Right forelimb (tissue), 1 donor: ENCODE measurements around the gene GP9.
"Not testable (repeated sequence)": the region's sequence is repeated elsewhere in the genome, so short reads cannot be mapped to it uniquely, and the experiment has no call there.

Experiments used
- DNase-seq: peaks from one replicate; pipeline ENCODE4 v3.0.0-alpha.2; 2018

The GP9 gene

DNA sequence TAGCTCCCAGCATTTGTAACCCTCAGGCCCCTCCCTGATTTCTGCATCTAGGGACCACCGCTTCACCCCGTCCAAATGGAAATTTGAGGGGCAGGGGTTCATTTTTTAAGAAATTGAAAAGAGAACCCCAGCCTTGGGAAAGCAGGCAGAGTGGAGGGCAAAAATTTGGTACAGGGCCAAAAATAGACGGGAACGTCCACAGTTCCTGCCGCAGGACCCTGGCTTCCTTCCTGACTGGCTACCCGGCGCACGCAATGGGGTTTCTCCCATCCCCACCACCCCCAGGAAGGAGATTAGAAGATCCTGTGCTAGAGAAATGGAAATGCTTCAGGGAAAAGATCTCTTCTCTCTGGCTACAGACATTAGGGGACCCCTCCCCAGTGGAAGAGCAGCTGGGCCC lies 20.9 kb downstream of the GP9 start:
- DNase-seq = no peak

DNA sequence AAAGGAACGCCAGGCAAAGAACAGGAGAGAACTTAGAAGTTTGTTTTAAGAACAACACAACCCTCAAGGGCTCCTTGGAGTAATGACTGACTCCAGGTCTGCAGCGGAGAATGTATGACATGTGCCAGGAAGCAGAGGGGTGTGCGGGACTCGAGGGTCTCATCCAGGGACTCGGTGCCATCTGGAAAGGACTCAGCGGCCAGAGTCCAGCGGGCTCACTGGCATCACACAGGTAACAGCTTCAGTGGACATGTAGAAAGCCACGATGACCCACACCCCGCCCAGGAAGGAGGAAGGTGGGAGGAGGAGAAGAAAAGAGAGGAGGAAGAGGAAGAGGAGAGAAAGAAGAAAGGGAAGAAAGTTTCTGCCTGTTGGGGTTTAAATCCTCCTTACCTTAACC lies 21.4 kb downstream of the GP9 start:
- DNase-seq = no peak

DNA sequence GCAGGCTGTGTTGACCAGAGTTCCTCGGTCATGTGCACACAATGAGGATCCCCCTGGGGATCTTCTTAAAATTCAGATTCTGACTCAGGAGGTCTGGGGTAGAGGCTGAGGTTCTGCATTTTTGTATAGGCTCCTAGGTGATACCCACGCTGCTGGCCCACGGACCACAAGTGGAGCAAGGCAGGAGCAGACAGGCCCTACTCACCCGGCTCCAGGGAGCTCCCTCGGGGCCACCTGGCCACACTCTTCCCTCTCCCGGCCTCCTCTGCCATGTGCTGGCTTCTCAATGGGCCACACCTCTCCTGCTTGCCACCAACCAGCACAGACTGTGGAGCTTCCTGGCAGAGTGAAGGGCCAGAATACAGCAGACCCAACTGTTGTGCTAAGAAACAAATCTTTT lies 23.9 kb downstream of the GP9 start:
- no peak for DNase-seq

DNA sequence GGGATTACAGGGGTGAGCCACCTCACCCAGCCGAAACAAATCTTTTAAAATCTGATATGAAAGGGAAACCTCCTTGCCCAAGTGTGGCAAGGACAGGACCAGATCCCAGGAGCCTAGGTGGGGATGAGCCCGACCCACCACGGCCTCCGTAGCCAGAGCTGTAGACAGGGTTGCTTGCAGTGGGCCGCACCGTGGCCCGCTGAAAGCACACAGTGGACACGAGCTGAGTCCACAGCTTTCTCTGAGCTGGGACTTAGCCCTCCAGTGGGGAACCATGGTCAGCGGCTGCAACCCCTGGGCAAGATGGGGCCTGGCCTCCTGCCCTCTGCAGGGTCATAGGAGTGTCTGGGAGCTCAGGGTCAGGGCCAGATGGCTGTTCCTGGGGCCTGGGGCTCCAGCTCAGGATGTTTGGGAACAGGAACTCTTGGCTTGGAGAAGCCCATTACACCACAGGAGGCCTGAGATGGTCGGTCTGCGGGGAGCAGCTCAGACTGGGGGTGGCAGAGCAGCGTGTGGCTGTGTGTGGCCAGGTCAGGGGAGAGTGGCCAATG lies 24.7 kb downstream of the GP9 start:
- no peak for DNase-seq

DNA sequence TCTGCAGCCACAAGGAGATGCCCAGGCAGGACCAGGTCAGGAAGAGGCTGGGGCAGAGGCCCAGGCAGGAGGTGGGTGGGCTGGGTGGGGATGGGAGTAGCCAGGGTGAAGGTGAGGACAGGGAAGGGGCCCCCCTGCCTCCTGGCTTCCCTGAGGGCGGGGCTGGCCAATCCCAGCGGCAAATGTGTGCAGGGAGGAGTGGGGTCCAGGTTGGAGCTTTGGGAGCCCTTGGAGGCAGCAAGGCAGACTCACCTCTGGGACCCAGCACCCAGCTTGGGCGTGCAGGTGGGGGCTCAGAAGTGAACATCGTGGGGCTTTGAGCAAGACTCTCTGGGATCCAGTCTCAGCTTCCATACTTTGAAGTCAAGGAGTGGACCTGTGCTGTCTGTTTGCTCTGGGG lies 25.2 kb downstream of the GP9 start:
- DNase-seq = no peak

DNA sequence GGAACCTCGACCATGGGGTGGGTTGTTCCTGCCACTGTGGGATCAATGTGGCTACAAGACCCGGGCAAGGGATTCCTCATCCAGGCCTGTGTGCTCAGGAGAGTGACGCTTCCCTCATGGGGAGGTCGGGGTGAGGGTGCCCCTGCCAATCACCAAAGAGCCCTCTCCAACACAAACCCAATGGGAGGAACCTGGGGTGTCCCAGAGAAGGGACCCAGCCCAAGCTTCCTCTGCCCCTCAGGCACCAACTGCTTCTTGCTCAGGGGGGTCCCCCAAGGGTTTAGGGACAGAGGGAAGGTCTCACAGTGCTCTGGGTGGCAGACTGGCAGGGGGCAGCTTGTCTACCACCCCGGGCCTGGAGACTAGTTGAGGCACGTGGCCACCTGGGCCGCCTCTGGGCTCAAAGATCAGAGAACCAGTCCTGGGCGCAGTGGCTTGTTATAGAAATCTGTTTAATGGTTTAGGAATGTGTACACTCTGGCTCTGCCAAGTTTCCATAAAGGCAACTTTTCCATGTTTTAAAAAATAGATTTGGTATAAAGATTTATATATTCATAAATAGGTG lies 26.6 kb downstream of the GP9 start:
- peak; percentile 60 for DNase-seq

DNA sequence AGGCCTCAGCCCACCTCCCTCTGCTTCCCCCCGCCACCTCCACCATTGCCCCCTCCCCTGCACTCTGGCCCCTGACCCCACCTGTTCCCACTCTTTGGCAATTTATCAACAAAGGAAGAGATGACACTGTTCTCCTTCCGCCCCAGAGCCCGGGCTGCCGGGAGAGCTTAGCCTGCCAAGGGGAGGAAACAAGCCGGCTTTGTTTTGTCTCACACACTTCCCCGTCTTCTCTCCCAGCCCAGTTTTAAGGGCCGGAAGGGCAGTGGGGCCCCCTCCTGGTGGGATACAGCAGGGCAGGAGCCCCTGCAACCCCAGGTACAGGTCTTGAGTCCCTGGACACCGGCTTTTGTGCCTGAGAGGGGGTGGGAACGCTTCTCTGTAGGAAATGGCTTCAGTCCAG lies 27.3 kb downstream of the GP9 start:
- DNase-seq = not testable (repeated sequence)

DNA sequence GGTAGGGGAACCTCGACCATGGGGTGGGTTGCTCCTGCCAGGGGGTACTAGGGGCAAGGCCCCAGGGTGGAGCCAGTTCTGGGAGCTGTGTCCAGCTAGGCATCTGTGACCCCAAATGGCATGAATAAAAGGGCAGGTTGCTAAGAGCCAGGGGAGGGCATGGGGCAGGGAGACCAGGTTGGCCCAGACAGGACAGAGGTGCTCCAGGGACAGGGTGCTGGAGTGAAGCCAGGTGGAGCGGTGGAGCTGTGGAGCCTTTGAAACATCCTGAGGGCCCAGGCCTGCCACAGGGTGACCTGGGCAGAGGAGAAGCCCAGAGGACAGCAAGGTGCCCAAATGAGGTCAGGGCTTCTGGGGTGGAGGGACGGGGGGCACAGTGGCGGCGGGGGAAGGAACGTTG lies 27.7 kb downstream of the GP9 start:
- not testable (repeated sequence) for DNase-seq

DNA sequence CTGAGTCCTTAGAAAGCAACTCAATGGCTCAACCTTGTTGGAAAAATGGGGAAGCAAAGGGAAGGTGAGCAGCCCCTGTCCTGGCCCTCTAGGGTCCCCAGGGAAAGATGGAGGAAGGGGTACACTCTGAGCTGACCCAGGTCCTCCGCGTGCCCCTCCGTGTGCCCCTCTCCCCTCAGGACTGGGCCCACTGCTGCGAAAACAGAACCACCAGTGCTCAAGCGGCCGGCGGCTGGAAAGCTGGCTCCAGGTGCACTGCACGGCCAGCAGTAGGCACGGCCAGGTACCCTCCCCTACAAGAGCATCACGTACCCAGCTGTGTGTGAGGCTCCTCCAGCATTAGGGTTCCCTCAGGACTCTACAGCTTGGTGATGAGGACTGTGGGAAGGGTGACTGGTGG lies 34.7 kb downstream of the GP9 start:
- no peak for DNase-seq

DNA sequence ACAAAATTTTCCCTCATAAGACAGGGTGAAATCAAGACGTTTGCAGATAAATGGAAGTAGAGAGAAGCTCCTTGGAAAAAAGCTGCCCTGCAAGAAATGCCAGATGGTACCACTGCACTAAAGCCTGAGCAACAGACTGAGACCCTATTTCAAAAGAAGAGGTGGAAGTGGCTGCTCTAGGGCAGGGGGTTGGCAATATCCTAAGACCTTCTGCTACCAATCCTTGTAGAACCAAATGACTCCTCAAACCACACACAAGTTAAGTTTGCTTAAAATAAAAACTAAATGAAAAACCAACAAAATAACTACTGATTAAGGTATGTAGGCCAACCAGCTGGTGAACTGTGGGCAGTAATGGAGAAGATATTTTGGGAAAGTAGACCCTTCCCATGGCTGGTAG lies 39.7 kb downstream of the GP9 start:
- DNase-seq = no peak

DNA sequence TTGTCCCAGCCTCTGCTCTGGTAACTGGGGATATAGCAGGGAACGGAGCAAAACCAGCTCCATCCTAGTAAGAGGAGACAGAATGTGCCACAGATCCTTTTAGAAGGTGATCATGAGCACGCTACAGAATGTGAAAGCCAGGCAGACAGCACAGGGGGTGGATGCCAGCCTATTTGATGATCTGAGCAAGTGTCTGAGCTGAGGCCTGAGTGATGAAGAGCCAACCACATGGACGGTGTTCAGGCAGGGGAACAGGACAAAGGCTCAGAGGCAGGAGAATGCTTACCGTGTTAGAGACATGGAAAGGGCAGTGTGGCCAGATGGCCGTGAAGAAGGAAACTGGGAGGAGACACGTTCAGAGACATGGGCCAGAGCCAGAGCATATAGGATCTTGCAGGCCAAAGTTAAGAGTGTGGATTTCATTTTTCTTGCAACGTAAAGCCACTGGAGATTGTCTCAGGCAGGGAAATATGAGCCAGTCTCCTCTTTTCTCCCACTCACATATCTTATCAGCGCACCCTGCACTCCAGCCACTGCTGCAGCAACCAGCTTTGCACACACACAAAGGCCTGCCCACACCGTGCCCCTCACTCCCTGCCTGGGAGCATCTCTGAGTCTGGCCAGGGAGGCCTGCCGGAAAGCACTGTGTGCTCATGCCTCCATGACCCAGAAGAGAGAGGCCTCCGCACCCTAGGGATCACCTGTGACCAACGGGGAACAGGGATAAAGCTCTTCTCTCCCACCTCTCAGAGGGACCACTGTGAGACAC lies 41.0 kb downstream of the GP9 start:
- no peak for DNase-seq

DNA sequence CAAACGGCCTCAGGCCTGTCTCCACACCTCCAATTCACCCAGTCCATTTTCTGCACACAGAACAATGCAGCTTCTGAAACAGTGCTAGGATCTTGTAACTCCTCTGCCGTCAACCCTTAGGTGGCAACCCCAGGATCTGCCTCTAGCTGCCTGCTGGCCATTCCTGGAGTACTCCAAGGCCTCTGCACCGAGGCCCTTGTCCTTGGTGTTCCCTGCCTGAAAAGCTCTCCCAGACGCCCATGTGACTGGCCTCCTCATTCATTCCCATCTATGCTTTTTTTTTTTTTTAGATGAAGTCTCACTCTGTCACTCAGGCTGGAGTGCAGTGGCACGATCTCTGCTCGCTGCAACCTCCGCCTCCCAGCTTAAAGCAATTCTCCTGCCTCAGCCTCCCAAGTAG lies 42.7 kb downstream of the GP9 start:
- no peak for DNase-seq

DNA sequence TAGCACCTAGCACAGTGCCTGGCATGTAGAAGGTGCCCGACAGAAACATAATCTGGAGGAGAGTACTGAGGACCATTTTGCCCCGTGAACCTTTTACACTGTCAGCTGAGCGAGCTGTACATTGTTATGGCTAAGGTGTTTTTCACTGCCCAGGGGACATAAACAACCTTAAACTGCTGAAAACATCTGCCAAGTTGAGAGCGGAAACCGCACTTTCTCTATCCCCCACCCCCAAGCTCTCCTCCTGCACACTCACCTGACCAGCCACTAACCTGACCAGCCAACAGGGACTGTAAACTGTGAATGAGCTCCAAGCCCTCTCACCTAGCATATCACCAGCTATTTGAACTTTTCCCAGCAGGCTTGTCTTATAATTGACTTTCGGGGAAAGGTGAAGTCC lies 43.5 kb downstream of the GP9 start:
- DNase-seq = no peak

DNA sequence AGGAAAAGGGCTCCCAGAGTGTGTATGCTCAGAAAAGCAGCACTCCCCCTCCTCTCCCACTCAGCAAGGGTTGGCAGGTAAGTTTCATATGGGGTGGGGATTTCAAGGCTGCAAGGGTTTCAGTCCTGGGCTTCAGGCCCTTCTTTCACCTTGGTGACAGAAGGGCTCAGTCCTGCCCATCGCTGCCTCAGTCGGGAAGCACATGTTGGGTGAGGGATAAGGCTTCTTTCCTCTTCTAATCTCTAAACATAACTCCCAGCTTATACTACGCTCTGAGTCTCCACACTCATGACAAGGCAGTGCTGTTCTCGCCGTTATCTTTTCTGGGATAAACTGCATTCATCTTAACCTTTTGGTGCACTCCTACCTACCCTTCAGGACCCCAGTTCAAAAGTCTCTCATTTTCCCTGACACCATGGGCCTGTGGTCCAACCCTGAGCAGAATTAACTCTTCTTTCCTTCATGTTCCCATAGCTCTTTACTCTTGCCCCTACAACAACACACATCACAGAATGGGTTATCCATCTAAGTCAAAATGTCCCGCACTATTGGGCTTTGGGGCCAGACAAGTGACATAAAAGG lies 44.0 kb downstream of the GP9 start:
- DNase-seq = no peak

DNA sequence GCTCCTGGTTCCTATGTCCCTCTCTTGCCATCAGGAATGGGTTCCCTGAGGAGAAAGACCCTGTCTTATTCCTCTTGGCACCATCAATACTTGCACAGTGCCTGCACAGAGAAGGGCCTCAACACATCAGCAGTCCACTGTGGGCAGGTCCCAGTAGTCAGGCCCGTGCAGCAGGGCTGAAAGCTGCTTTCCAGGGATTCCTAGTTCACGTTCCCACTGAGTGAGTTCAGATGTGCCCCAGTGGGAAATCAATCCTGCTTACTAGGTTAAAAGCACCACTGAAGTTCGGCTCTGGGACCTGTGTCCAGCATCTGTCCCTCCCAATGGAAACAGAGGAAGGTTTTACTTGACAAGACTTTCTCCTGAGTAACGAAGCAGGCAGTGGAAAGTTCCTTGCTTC lies 45.3 kb downstream of the GP9 start:
- no peak for DNase-seq

DNA sequence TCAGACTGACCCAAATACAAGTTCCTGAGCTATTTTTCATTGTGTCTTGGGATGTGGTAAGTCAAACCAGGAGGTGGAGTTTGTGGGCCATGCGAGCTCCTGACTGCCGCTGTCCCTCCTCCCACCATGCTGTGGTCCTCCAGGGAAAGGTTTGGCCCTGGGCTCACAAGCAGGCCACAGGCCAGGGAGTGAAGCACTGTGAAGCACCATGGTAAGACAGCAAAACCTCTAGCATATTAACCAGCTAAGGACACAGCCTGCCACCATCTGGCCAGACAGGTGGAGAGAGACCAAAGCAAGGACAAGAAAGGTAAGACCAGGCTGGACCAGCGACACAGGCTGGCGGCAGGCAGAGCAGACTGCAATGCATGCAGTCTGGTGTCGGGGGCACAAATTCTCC lies 45.7 kb downstream of the GP9 start:
- DNase-seq = no peak

DNA sequence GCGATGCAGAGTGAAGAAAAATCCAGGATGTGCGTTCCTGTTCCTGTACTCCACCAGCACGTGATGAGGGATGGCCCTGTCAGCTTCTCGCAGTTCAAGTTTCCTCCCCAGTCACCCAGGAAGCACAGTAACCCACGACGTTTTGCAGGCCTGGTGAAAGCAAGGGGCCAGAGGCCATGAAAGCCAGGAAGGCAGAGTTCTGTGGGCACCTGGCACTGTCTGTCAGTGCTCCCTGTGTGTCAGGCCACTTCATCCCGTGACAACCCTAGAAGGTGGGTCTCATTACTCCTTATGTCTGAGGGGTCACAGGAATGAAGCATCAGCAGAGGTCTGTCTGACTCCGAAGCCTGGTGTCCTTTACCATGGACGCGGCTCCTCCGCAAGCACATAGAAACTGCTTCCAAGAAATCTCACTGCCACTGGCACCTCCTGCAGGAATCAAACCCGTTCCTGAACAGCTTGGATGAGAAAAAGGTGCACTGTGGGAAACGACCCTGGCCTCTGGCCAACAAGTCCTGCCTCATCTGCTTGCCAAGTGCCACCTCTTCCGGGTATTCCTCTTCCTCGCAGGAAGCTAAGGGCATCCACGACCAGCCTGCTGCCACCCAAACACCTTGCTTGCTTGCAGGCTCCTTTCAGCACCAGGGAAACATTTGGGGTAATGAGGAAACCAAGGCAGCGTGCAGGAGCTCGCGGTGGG lies 46.4 kb downstream of the GP9 start:
- no peak for DNase-seq

DNA sequence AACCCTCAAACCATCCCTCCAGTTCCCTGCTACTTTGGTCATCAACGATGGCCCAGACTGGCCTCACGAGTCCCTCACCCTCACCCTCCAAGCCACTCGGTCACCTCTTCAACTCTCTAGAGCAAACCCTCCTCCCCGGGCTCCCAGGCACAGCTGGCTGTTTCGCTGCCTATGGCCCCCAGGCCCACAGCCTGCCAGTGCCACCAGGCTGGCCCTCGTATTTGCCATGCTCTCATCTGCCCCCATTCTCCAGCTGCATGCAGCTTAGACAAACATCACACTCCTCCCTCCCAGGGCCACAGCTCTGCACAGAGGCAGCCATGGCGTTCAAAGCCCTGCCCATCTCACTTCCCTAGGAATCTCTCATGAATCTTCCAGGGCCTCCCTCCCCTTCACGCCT lies 47.2 kb downstream of the GP9 start:
- no peak for DNase-seq

DNA sequence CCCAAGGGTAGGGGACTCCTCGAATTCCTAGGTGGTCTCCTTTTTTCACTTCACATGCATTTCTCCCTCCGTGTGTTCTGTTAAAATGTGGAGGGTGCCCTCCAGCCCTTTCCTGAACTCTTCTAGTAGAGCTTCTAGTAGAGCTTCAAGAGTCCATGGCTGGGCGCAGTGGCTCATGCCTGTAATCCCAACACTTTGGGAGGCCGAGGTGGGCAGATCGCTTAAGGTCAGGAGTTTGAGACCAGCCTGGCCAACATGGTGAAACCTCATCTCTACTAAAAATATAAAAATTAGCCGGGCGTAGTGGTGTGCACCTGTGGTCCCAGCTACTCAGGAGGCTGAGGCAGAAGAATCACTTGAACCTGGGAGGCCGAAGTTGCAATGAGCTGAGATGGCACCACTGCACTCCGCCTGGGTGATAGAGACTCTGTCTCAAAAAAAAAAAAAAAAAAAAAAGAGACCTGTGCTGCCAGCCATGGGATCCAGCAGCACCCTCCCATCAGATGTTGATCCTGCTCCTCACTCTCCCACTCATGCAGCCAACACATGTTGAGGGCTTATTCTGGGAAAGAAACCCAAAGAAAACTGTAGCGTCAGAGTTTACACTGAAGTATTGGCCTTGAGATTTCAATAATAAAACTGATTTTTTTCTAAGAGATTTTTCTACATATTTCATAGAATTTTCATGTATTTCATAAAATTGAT lies 50.6 kb downstream of the GP9 start:
- DNase-seq = not testable (repeated sequence)
